T follicular helper cell (primary cell): ENCODE data around the gene TMEM272.

Experiments
- DNase-seq: peaks from one replicate; pipeline ENCODE4 v3.0.0-alpha.2; 2020; ENCODE audit warnings: low read depth

The TMEM272 gene

DNA sequence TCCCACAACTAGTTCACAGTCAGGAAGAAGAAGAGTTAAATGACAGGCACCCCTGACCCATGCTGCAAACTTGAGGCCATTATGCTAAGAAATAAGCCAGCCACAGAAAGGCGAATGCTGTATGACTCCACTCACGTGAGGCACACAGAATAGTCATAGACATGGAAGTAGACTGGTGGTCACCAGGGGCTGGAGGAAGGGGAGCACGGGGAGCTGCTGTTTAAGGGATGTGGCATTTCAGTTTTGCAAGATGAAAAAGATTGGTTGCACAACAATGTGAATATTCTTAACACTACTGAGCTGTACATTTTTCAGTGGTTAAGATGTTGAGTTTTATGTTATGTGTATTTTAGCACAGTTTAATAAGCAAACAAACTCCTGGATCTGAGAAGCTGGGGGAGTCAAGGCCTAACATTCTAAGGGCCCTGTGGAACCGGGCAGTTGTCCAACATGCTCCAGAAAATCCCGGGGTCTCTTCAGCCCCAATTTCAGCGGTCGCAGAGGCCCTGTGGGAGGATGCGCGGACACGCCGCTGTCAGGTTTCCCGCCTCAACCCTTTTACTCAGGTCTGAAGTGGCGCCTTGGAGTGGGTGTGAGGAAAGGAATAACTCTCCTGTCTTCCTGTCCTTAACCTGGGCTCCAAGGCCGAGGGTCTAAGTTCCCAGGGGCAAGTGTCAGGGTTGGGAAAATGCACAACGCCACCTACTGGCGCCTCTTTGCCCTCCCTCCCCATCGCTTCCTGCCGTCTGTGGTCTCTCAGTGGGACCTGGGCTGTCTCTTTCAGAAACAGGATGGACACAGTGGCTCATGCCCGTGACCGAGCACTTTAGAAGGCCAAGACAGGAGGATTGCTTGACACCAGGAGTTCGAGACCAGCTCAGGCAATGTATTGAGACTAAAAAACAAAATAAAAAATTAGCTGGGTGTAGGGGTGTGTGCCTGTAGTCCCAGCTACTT, 4.4 kb upstream of the TMEM272 start:
- no peak for DNase-seq

DNA sequence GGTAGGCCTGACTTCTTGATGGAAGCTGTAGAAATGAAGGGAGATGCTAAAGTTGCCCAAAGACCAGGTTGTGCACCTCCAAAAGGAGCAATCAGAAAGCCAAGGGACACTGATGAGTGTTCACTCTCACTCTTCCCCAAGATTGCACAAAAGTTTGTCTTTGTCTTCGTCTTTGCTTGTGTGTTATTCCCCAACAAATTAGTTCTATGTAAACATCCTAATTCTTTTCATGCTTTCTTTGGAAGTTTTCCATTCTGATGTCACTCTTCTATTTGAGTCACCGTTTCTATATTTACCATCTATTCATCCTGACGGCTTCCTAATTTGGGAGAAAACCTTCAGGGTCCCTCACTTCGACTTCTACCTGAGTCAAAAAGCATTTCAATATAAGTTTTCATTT, 3.7 kb upstream of the TMEM272 start:
- no peak for DNase-seq

DNA sequence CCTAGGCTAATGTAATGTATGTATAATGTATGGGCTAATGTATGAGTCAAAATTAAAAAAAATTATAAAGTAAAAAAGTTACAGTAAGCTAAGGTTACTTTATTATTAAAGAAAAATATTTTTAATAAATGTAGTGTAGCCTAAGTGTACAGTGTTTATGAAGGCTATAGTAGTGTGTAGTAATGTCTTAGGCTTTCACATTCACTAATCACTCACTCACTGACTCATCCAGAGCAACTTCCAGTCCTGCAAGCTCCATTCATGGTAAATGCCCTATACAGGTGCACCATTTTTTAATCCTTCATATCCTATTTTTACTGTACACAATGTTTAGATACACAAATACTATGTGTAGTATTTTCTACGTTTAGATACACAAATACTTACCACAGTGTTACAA, 1.8 kb upstream of the TMEM272 start:
- no peak for DNase-seq

DNA sequence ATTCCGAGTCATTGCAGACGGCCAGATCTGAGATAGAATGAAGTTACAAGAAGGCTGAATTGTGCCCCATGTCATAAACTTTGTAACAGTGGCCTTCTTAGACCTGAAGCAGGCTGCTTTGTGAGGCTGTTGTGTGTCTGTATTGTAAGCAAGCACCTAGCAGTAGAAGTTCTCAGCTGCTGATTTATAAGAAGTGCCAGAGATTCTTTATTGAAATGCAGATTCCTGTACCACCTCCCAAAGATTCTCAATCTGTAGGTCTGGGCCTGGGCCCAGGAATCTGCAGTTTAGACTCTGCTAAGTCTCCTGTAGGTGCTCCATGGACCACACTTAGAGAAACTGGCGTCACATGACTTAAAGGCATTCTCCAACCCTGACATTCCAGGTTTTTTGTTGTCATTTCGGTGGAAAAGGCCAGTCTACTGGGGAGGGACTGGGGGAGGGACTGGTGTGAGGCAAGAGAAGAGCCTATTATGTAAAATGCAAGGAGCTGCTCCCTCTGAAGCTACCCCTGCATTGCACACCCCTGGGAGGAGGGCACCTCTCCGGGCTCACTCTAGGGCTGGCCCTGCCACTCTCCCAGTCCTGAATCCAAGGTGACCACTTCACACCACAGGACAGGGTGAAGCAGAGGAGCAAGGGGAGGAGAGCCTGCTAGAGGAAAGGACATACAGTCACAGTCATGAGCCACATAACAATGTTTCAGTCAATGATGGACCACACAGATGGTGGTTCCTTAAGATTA, 769 bp upstream of the TMEM272 start:
- no peak for DNase-seq

DNA sequence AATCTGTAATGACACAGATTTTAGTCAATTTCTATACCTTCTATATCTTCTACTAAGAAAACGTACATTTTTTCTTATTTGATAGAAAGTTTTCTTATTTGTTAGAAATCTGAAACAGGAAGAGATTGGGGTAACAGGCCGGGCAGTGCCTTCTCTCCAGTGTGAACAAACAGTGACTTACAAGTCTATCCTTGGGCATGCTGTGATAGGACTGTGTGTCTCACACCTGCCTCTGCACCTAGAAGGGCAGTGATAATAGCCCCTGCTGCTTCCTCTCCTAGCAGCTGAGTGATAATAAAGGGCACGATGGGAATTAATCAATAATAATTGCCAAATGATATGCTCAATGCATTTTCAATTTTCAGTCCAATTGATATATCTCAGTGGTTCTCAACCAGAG, 1.4 kb downstream of the TMEM272 start:
- DNase-seq = no peak

DNA sequence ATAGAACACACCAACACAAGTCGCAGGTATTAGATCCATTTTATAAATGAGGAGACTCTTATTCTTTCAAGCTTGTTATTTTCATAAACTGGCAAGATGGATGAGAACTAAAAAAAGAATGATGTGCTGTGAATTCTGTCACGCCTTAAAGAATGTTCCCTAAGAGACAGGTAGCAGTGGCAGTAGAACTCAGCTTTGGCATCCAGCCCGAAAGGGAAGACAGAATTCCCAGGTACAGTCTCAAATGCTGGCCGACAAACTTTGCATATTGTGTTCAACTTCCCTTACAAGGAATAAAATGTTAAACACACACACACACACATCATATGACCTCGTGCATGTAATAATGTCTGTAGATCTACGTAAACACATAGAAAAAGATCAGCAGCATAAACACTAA, 3.2 kb downstream of the TMEM272 start:
- DNase-seq = no peak

DNA sequence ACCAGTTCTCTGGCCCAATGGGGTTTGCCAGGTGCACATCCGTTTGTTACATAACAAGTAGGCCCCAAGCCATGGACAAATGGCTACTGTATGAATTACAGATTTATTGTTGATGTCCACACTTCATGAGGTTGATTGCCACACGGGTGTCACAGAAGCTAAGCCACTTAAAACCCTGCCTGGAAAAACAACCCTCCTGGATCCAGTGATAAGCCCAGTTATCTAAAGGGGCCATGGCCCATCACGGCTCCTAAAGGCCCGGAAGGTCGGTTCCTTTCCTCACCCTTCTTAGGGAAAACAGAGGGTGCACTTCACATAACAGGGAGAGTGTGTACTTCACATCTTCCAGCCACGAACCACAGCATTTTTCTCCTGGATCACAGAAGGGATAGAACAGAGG, 4.1 kb downstream of the TMEM272 start:
- DNase-seq = no peak

DNA sequence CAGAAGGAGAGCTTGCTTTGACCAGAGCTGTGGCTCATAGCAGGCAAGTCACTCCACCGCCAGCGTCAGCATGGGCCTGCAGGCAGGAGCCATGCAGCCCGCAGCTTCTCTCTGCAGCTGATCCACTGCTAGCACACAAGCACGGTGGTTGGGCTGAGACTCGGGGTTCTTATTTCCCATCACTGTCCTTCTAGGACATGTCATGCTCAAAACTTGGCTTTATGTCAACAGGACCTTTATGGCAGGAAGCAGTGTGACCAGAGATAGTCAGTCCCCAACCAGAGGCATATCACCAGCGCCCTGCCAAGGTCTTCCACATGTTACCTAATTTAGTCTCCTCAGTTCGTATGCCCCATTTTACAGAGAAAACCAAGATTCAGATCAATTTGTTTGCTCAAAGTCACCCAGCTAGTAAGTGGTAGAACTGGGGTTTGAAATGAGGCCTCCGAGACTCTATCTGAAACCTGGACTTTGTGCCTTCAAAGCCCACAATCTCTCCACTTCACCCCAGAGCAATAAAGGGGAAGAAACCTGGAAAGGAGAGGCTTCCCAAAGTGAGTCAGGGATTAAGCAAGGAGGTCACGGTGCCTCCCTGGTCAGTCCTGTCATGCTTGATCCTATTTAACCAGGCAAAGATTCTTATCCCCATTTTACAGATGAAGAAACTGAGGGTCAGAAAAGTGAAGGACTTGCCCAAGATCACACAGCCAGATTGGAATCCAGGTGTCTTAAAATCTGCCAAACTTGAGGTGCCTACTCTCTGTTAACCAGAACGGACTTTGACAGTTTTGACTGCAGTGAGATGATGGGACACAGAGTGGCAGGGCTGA, 5.1 kb downstream of the TMEM272 start:
- DNase-seq = no peak

DNA sequence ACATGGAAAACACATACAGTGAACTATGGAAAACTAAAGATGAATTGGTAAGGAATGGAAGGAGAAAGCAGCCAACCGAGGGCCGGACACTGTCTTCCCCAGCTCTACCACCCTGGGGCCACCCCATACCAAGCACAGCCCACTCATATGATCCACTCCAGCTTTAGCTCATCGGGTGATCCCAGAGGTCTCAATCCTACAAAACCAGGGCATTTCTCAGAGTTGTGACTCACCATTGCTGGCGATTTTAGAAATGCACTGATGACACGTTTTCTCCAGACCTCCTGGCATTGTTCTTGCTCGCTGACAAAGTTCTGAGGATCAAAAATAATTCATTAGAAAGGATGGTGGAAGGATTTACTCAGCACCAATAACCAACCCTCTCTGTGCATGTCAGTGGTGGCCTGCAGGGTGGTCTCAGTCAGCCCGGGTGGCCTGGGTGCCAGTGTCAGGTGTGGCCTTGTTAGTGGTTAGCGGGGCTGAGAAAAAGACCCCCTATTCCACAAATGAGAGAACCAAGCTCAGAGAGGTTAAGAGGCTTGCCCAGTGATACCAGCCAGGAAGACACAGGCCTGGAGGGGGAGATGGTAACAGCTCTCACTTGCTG, 6.6 kb downstream of the TMEM272 start:
- no peak for DNase-seq

DNA sequence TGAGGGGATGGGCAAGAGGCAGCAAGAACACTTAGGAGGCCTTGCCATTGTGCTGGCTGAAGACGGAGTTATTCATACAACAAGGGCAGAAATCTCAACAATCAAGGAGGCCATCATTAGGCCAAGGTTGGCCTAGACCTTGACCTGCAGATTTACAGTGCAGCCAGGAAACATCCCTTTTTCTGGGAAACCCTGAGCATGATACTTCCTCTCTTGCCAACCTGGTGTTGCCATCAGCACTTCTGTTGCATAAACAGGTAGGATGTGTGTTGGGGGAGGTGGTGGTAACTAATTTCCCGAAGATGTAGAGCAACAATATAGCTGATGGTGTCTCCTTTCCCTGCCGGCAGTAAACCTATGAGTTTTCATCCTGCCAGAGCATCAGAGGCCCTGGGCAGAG, 8.0 kb downstream of the TMEM272 start:
- no peak for DNase-seq

DNA sequence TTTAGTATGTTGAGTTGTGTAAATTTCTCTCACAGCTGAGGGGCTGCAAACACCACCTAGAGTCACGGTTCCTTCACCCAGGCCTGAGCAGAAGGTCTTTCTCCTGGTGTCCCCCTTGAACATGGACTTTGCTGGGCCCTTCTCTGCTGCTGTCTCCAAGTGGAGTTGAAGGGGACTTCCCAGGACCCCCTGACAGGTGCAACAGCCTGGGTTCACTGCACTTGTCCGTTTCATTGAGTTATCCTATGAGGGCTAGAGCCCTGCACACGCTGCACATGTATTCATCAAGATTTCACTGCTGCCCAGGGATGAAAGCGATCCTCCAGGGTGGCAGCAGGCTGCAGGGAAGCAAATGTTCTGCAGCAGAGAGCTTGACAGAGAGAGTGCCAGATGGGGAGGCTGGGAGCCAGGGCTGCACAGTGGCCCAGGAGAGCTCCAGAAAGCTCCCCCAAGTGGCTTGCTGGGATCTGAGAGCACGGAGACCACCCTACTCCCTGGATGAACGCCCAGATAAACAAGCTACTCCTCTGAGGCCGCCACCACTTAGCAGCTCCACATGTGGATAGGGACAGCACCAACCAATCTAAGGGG, 10.3 kb downstream of the TMEM272 start:
- DNase-seq = no peak

DNA sequence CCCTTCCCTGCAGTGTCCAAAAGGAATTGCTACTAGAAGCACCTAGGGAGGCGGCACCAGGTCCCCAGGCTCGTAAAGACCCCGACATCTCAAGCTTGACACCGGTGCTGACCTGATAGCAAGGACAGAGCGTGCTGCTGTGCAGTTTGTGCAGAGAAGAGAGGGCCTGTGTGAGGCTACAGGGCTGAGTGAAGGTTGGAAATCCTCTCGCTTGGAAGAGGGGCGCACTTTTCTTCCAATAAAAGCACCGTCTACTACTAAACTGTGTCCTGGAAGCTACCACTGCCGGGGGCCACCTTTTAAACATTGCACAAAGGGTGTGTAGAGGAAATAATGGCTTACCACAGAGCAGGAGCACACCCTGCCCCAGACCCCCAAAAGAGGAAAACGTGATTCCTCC, 11.0 kb downstream of the TMEM272 start:
- DNase-seq = no peak

DNA sequence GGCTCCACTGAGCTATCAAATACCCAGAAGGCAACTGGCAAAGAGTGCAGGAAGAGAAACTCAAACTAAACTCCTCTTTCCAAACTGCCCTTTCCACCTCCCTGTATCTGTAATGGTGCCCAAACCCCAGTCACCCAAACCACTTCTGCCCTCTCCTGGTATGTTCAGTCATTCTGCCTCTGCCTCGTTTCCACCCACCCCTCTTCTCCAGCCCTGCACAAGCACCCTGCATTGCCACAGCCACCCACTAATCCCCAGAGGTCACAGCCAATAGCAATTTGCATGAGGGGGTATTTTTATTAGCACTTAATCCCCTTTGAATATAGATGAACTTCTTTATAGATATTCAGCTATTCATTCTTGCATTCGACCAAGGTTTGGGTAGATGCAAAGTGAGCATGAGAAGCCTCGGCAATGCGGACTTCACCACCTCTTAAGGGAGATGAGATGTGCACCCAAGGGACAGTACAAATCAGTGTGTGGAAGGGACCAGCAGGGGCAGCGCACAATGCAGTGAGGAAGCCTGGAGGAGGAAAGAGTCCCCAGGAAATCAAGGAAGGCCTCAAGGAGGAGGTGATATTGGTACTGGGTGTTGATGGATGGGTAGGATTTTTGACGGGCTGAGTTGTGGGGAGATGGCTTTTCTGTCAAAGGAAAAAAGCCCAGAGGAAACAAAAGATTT, 12.4 kb downstream of the TMEM272 start:
- DNase-seq = peak; percentile 48

DNA sequence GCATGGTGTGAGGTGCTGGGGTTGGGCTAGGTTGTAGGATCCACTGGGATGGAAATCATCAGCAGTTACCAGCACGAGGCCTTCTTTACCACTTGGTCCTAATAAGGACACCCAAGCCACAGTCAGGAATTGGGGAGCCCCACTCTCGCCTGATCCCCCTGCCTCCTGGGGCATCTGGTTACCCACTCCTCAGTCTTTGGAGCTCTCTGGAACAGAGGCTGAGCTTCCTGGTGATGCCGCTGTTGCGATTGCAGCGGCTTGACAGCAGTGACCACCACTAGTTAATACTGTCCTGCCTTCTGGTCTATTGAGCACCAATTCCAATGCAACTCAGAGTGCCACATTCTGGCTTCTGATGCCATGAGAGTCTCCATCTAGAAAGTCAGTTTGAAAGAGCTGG, 13.5 kb downstream of the TMEM272 start:
- no peak for DNase-seq

DNA sequence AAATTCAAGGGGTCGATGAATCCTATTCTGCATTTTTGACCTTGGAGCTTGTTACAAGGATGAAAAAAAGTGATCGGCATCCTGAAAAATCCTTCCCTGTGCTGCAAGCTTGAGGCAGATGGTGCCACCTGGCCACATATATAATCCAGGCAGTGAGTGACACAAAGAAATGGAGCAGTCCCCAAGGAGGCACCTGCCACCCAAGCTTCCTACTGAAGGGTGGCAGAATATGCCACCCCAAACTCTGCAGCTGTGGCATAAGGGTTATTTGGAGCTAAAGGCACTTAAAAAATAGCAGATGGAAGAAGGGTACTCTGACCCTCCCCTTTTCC, 15.4 kb downstream of the TMEM272 start:
- no peak for DNase-seq

DNA sequence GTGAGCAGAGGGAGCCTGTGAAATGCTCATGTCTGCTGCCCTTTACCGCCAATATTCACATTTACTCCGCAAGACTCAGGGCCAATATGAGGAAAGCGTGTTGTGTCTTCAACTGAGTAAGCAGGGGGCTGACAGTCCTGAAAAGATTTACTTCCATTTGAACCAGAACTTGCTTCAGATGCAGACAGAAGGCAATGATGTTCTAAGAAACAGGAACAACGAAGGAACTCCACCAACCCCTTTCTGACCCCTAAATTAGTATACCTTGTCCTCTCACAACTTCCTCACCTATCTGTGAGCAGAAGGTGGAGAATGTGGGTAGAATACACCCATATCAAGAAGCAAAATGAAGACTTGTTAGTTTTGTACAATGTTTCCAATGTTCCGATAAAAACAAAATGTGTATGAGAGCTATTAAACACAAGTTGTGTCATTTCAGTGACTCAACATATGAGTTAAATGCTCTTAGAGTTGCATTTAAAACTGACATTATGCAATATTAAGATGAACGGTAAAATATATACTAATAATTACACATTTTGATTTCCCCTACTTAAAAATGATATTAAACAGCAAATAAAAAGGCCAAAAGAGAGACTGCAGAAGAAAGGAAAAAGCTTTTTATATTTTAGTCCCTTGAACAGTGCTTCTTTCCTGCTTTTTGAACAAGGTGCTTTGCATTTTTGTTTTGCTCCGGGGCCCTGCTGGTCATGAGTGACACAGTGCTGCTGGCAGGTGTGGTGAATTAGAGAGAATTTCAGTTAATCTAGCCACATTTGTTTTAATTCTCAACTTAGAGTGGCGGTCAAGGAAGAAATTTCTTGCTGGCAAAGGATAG, 16.0 kb downstream of the TMEM272 start:
- no peak for DNase-seq

DNA sequence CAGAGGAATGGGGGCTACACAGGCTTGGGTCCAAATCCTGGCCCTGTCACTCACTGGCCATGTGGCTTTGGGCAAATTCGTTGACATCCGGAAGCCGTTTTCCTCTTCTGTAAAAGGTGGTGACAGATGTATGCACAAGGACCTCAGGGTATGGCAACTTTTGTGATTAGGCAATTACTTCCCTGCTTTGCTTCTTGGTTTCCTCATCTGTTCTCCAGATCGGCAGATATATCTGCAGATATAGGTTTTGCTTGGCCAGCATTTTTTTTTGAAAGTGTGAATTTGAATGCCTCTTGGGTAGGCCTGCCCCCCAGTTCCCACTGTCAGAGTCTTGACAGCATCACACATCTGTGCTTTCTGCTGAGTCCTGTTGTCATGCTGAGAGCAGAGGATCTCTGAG, 17.7 kb downstream of the TMEM272 start:
- DNase-seq = no peak

DNA sequence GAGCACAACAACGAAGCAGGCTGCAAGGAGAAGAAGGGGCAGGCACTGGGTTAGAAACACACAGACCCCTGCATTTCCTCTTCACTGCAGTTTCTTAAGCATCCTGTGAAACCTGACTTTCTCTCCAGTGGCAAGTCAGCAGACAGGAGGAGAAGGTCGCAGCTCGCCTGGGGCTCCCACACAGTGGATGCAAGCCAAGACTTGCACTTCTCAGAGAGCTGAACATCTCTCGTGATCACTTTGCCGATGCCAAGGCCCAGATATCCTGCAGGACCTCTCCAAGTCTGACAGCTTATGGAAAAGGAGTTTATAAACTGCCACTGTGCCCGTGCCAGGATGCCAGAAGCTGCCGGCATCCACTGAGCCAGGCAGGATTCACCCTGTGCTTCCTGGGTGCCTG, 18.4 kb downstream of the TMEM272 start:
- DNase-seq = no peak

DNA sequence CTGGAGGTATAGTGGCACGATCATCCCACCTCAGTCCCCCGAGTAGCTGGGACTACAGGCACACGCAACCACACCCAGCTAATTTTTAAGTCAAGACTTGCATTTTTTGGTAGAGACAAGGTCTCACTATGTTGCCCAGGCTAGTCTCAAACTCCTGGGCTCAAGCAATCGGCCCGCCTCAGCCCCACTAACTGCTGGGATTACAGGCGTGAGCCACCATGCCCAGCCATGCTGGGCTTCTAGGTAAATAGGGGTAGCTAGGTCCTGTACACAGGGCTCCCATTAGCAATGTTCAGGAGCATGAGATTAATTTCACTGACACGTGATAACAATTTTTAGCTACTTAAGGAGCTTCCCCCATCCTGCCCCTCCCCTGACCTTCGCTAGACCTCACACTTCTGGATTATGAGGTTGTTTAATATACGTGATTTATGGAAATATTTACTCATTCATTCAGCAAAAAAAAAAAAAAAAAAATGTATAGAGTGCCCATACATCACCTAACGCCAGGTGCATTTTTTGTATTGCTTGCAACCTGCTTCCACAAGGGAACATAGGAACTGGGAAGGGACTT, 19.2 kb downstream of the TMEM272 start:
- DNase-seq = no peak

DNA sequence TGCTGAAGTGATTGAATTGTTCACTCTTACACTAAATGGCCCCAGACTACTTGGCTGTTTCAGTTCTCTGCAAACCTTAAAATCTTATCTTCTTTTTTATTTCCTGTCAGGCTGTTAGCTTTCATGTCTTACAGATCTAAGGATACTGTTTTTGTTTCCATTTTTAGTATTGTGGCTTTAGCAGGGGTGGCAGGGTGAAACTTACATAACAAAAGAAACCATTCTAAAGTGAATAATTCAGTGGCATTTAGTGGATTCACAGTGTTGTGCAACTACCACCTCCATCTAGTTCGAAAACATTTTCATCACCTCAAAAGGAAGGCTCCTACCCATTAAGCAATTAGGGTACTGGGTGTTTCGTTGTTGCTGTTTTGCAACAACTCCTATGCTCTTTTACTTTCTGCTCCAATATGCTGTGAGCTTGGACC, 19.8 kb downstream of the TMEM272 start:
- DNase-seq = no peak
